H1 (cell line): ENCODE data around the gene PNPLA1. TPM values are rescaled to one million over a fixed set of nuclear protein-coding genes. Genes with fewer than 3 reads are reported as not detected.

Experiments used
- HDAC6 ChIP-seq: IDR thresholded peaks from one replicate; pipeline ENCODE4 v1.7.1; 2012; ENCODE audit warnings: low read depth, mild to moderate bottlenecking, inconsistent platforms, low read length, moderate library complexity
- SP1 ChIP-seq: IDR thresholded peaks from 2 replicates; pipeline ENCODE4 v1.6.1; 2011; ENCODE audit warnings: low read depth, low read length
- SP2 ChIP-seq: IDR thresholded peaks from 2 replicates; pipeline ENCODE4 v1.6.1; 2012; ENCODE audit warnings: mild to moderate bottlenecking, low read length, inconsistent platforms
- SP4 ChIP-seq: IDR thresholded peaks from 2 replicates; pipeline ENCODE4 v1.6.1; 2012; ENCODE audit warnings: low read length, inconsistent platforms
- TCF12 ChIP-seq: IDR thresholded peaks from 2 replicates; pipeline ENCODE4 v1.6.1; 2011; ENCODE audit warnings: low read depth, mild to moderate bottlenecking, low read length
- polyA plus RNA-seq, 7 experiments: library from polyadenylated mRNA; depleted of rRNA in 3 of 7; stranded (reverse) in 5 of 7; unstranded in 2 of 7; fragments of >200 nt in 5 of 7; fragments of 200-250 nt in 2 of 7; gene quantifications; 1 replicate in 5 of 7; 2 replicates in 1 of 7; 4 replicates in 1 of 7; pipeline versions ENCODE4 v1.2.1 to v1.2.3, GENCODE V29; 2011 to 2013; ENCODE audit warnings: missing spikeins in 2 of 7, mixed read lengths in 2 of 7
- total RNA-seq: library from RNA; stranded (reverse); fragmentation: NEBNext Ultra II Directional; extraction: Animal tissue kit (Norgen Biotek cat#: 25700); gene quantifications from 2 replicates; pipeline ENCODE4 v1.2.1, GENCODE V29; 2021

The PNPLA1 gene
- total and polyA plus RNA-seq, 2 of the 8 experiments (the other 6 are each of a cell fraction or from before 2014, with no cell fraction given) = not detected

GRCh38 chr6:36285797-36286196 is 15.9 kb downstream of the PNPLA1 start (continued):
- TF ChIP-seq SP1 (no peak), SP2 (no peak), HDAC6 (no peak), TCF12 (no peak), SP4 (no peak)
